Measurements from ENCODE around the gene ABCC3.

- TF ChIP-seq CTCF (IDR thresholded peaks at IDR 0.05; ENCODE audit: insufficient read depth, low read length) (no peak), POLR2AphosphoS5 (IDR thresholded peaks at IDR 0.05; ENCODE audit: low read depth) (no peak), REST (IDR thresholded peaks at IDR 0.05; ENCODE audit: insufficient replicate concordance, low read depth) (no peak), GABPA (IDR thresholded peaks at IDR 0.05; ENCODE audit: low read depth) (no peak)
These were observed 26.7 kb downstream of the ABCC3 start for GRCh38 chr17:50661348-50661747.

All from HL-60 (cell line).